Stimulated activated CD4-positive, alpha-beta T cell treated with anti-CD3 and anti-CD28 coated beads, TNF-alpha, amount 100 ng/mL, for 24 hours (primary cell): ENCODE results near the gene HEATR9.

Source experiments
- DNase-seq, 3 experiments: peaks; one replicate each; pipeline ENCODE4 v3.0.0-alpha.2; 2020; ENCODE audit warnings: low read depth in 3 of 3

The HEATR9 gene

GRCh38 chr17:35808962-35809854 is 59.5 kb downstream of the HEATR9 start, which contains the start of gene TAF15:
TSS of gene TAF15 (plus strand) at chr17:35809484. CDS start at chr17:35809570, 86 bp downstream.
- peak; percentile 87 to 94 (median 91) for DNase-seq

DNA sequence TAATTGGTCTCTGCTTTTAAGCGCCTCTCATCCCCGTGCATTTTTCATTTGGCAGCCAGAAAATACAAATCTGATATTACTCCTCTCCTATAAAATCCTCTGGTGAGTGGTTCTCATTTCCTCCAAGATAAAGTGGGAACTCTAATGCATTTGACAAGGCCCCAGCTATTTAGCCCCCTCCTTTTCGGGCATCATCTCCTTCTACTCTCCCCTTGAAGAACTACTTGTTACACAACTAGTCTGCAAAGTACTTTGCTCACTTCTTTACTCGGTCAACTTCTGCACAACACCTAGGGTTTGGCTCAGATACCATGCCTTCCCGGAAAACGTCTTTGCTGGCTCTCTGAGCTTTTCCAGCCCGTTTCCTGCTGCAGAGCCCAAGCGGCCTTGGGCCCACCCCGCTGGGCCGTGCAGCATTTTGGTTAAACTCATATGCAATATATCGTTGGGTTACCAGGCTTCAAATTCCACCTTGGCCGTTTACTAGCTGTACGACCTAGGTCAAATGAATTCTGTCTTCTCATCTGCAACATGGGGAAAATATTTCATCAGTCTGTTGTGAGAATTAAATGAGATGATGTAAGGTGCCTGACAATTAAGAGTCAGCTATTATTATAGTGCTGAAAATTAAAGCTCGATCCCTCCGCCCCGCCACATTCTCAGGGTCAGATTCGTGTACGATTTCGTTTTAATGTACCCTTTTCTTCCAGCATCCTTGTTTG is 60.3 kb downstream of the HEATR9 start:
- DNase-seq, result no peak

DNA sequence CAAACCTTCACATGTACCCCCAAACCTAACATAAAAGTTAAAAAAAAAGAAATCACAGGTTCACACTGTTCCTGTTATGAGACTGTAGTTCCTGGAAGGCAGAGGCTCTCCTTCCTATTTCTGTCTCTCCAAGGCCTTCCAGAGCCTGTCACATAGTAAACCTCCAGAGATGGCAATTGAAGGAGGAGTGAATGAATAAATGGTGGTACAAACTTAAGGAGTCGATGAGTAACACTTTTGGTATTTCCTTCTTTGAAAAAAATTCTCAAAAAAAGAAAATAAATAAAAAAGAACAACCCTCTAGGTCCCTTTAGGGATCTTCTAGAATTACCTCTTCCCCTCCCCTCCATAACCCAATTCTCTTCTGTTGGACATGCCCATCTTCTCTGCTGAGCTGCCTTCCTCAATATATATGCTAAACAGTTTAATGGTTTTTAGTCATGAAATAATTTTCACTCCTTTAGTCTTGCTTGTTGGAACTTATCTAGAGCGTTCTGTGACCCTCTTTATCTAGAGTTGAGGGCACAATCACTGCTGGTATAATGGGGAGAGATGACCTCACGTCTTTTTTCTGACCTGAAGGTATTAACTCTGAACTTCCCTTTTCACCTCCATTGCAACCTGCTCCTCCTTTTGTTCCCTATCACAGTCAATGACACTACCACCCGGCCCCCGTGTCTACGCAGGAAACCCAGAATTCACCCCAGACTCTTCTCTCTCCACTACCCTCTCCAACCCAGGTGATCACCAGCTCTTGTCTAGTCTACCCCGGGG is 61.1 kb downstream of the HEATR9 start:
- no peak for DNase-seq
